ENCODE results near the gene MEOX1.

The MEOX1 gene

GRCh38 chr17:43591001-43591400, 70.7 kb downstream of the MEOX1 start:
- no peak for DNase-seq (ENCODE audit: low spot score)
